HPDE6-E6E7 (cell line): ENCODE results near the gene FAM229B.
"Not testable (repeated sequence)": the region's sequence is repeated elsewhere in the genome, so short reads cannot be mapped to it uniquely, and the experiment has no call there.

Experiments used
- DNase-seq: peaks from one replicate; pipeline ENCODE4 v3.0.0; 2011; ENCODE audit warnings: missing footprints; ENCODE audit errors: extremely low spot score

The FAM229B gene

DNA sequence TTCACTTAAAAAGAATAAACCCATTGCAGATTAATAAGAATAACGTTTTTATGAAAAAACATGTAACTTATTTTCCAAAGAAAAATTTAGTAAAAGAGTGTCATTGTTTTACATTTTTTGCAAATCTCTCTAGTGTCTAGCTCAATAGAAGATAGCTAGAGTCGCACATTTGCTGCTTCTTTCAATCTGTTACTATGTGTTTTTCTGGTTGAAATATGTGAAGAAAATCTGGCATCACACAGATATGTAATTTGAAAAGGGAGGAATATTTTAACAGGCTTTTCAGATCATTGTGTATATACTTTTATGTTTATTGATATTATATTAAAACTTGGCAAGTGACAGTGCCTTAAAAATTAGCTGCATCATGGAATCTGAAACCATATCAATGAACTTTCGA lies 24.4 kb upstream of the FAM229B start:
- DNase-seq, result no peak

DNA sequence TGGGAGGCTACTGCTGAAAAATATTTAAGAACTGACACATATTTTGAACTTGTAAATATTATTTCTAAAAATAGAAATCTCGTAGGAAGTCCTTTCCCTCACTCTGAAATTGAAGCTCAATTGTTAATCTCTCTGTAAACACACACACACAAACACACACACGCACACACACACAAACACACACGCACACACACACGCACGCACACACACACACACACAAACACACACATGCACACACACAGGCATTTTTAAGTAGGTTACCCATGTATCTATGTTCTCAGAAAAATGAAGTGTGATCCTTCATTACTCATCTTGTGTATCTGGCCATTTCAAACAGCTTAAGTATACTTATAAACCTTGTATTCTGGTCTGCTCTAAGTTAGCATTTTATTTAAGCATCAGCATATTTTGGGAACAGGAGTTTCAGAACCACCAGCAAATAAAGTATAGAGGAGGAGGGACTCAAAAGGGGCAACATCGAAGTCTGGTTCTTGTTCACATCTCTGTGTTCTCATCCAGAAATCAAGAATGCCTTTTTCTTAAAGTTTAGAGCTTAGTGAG lies 21.9 kb upstream of the FAM229B start:
- DNase-seq, result no peak

DNA sequence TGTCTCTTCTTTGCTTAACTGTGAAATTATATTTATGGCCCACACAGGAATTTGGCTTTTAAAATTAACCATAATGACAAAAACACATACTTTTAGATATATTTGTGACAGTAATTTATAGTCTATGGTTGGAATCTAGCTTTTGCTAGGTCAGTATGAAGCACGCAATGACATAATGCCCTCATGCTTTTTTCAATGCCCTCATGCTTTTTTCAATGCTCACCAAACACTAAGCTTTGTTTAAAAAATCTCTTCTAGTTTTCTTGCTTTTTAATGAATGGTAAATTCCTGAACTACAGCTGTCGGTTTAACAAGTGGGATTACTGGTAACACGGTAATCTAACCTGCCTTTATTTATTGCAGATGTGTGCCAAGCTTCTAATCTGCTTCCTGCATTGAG lies 20.8 kb upstream of the FAM229B start:
- no peak for DNase-seq

DNA sequence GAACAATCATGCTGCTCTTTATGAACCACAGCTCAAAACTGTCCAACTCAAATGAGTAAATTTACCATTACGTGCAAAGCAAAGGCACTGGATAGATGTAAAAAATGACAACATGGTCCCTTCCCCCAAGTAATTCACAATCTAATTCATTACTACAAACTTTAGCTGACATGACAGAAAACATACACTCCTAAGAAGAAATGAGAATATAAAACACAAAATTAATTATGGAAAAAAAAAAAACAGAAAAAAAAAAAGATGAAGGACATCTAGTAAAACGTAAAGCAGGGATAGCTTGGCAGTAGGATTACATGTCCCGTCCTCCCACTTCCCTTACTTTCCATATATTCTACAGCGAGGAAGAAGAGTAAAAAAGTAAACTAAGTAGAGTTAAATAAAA lies 5.8 kb upstream of the FAM229B start:
- DNase-seq, result no peak

DNA sequence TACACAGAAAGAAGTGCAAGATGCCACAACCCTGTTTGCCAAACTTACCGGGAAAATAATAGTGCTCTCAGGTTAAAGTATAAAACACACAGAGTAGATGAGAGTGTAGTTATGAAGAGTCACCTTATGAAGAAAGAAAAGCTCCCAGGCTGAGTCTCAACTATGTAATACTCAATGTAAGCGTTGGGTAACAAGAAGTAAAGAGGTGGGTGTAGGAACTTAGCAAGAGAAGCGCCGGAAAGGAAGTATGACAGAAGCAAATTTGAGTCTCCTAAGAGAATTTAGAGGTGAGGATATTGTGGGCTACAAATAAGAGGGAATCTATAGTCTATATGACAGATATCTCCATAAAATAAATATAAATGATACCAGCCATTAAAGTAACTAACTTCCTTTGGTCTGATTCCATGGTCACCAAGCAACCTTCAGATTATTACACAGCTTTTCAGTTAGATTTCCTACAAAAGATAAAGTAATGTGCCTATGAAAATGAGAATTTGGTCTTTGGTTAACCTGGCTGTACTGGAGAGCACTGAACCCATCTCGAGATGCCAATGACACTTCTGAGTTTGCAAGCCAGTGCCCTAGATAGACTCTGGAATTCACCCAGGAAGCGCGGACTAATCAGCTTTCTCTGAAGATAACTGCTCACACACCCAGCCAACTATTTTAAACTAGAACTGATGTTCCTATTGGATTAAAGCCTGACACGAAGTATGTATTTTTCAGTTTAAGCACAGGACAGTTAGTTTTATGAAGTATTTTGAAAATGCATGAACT lies 1.9 kb upstream of the FAM229B start:
- no peak for DNase-seq

DNA sequence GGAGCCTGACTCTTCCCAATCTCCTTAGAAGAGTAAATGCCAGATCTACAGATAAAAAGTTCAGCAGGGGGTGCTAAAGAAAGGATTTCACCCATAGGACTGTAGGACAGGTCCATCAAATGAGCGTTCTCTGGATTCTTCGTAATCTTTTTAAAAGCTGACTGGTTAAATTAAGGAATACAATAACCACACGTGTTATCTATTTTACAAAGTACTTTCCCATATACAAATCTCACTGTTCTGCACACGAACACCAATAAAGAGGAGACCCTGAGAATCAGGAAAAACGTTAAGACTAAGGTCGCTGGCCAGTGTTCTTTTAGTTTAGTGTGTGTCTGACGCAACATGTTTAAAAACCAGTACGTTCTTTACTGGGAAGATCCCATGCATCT lies 651 bp upstream of the FAM229B start:
- peak; percentile 50 for DNase-seq

DNA sequence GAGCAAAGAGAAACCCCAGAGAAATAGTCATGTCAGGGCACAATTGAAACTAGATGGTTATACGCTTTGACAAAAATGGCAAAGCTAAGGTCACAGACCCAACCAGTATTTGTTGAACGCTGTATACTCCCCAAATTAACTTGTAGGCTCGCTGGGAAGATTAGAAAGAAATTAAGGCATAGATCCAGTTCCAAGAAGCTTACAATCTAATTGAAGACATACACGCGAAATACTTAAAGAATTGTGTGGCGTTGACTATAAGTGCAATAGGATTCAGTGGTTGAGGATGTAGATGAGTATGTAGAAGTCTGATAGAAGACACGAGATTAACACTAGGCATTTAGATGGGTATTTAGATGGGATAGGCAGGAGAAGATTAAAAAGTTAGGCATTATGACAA lies 525 bp downstream of the FAM229B start:
- DNase-seq, result no peak

DNA sequence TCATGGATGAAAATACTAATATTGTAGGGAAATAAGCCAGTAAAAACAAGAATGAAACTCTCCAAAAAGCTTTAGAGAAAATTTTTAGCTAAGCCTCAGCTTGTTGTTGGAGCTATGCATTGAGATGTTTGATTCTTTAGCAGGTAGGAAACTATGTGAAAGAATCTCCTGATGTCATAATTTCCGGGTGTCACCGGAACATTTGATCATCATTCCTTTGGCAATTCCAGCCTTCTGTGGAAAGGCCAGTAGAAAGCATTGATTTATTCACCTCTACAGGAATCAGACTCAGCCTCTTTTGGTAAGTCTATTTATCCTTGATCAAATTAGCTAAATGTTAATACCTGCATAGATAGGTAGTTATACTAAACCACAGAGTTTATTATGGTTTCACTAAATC lies 9.5 kb downstream of the FAM229B start:
- no peak for DNase-seq

DNA sequence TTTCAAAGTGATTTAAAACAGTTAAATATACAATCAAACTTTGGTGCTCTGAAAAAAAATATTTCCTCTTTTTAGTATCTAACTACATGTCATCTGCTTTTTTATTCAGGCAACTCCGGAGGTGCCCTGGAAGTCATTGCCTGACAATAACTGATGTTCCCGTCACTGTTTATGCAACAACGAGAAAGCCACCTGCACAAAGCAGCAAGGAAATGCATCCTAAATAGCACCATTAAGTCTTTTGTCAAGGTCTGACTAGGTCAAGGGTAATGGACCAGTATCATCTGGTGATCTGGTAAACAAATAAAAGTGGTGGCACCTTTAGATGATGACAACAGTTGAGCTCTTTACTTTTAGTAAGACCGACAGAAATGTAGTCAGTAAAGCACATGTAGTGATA lies 13.2 kb downstream of the FAM229B start:
- no peak for DNase-seq

DNA sequence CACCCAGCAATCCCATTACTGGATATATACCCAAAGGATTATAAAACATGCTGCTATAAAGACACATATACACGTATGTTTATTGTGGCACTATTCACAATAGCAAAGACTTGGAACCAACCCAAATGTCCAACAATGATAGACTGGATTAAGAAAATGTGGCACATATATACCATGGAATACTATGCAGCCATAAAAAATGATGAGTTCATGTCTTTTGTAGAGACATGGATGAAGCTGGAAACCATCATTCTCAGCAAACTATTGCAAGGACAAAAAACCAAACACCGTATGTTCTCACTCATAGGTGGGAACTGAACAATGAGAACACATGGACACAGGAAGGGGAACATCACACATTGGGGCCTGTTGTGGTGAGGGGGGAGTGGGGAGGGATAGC lies 18.6 kb downstream of the FAM229B start:
- not testable (repeated sequence) for DNase-seq

DNA sequence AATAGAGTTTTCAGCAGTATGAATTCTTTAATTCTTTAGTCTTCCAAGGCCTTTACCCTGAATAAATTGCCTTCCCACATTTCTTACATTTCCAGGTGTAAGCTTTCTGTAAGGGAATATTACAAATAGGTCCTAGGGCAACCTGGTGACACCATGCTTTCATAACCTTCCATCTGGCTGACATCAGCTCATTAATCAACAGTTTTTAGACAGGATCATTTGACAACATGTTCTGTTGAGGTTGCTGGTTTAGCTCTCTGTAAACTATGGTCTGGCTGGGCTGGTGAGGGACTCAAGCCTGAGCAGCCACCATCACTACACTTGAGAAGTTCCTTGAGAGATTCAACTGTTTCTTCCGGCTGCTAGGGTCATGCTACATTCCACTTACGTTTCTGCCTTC lies 19.2 kb downstream of the FAM229B start:
- no peak for DNase-seq

DNA sequence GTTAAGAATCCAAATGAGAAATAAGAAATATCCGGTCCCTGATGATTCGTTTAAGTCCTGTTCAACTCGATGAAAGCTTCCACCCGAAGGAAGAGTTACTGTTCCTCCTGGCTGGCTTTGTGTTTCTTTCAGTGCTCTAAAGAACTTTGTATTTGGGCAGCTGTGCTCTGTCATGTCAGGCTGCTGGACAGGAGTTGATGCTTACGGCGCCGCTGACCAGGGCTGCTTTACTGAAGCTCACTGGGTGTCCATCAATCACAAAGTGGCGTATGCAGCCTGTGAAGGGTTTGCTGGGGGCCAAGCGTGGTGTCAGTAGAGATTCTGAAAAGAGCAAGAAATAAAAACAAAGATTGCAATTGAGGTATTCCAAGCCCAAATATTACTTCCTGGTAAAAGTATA lies 21.9 kb downstream of the FAM229B start:
- DNase-seq, result no peak

DNA sequence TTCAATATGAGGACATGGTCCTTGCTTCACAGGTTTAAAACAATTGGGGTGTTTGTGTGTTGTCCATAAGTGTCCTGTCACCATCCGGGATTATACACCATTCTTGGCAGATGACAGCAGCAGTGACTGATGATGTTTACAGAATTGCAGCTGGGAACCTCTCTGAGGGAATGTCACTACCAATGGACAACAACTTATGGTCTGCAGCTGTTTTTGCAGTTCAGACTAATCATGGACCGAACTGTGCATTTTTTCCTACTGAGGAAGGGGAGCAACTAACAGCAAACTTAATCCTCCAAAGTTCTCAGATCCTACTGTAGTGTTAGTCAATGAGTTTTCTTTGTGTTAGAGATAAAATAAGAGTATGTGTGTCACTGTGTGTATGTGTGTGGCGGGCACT lies 26.0 kb downstream of the FAM229B start:
- no peak for DNase-seq

DNA sequence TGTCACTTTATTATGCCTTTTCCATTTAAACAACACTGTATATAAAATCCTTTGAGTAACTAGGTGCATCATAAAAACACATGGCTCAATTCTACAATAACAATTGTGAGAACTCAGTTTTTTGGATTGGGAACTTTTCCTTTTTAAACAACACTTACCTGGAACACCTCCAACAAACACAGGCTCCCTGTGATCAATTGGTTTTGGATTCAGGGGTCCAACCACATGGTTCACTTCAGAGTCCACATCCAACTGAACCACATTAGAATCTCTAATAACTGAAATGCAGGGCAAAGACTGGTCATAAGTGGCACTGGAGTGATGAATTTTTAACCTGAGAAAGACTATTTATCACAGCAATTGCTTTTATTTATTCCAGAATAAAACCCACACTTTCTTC lies 26.5 kb downstream of the FAM229B start:
- no peak for DNase-seq

DNA sequence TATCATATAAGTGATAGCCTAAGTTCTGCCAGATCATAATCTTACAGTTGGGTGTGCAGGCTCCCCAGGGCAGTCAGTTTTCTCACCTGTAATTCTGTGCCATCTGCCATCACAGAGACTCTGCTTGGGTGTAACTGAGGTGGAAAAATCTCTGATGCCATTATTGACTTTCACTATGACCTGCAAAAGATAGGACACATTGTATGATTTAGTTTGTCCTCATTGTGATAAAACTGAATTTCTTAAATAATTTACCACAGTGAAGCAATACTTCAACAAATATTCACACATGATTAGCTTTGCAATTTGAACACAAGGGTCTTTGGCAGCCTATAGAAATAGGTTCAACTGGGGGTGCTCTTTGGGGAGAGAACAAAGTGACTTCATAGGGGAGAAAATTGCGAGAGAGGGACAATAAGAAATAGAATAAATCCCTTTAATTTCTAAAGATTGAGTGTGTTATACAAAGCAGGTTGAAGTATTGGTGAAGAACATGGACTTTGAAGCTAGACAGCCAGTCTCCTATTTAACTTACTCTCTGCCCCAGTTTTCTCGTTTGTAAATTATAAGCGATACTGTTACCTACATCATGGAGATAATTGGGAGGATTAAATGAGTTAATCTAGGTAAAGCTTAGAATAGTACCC lies 27.3 kb downstream of the FAM229B start:
- no peak for DNase-seq

DNA sequence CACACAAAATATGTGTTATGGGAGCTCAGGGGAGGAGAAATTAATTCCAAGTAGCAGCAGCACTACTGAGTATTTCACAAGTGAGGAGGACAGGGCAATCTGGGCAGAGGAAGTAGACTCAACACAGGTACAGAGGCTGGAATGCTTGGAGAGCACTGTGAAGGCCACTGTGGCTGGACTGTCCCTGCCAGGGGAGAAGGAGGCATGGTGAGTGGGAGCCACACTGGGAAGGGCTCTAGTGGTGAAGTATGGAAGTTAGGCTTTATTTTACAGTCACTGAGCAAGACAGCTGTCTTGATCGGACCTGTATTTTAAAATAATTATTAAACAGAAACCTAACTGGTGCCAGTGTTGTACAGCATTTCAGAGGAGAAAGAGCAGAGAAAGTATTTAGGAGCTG lies 28.8 kb downstream of the FAM229B start:
- no peak for DNase-seq

DNA sequence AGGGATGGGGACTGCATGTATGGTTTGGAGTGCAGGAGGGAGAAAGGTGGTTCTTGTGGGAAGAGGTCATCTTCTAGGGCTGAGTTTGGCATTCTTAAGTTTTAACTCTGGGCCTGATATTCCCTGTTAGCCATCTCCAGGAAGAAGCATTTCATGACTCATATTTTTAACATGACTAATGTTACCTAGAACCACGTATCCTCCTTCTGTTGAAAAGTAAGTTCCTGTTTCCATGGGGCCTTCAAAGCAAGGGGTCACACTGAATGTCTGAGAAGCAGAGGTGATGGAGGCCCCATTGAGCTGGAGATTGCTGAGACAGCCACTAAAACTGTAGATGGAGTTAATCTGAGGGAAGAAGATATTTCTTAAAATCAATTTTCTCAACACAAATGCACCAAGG lies 30.2 kb downstream of the FAM229B start:
- DNase-seq, result peak; percentile 65

DNA sequence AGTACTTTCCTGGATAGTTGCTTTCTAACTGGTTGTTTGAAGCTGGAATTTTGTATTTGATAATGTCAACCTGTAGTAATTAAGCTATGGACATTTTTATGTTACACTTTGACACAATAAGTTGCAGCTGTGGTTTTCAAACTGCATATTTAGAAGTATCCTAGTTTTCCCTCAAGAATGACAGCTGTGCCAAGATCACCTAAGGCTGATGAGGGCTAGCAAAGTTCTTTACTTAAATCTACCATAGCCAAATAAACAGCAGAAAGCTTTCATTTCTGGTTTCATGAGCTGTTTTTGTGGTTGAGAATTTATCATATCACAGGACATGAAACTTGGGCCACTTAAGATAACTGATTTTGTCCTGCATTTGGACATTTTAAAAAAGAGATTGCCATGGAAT lies 30.6 kb downstream of the FAM229B start:
- no peak for DNase-seq

DNA sequence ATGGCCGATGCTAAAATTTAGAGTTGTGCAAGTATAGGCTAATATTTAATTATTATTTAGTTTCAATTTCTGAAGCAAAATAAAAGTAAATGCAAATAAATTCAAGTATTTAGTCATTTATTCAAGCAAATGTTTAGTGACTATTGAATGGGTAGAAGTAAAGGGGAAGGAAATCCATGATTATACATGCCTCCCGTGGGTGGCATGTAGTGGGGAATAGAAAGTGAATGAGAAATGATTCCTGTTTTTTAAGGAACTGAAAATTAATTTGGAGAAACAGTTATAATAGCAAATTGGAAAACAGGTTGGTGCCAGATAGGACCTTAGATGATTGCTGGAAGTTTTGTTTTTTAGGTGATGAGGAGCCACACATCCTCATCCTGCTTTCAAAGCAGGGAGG lies 35.4 kb downstream of the FAM229B start:
- DNase-seq, result no peak

DNA sequence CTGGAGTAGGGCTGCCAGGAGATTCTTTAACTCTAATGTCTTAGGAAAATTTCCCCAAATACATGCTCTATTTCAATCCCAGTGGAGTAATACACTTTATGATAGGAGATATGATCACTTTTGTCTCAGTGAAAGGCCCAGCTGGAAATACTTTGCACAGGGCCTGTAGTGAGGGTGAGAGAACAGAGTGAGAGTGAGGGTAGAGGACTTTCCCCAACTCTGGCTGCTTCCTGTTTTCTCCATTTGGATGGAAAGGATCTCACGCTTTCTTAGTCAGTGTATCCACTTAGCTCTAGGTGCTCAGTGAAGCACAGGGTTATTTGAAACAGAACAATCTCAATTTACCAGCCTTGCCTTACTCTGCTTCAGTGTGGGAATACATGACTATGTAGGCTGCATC lies 36.6 kb downstream of the FAM229B start:
- no peak for DNase-seq

DNA sequence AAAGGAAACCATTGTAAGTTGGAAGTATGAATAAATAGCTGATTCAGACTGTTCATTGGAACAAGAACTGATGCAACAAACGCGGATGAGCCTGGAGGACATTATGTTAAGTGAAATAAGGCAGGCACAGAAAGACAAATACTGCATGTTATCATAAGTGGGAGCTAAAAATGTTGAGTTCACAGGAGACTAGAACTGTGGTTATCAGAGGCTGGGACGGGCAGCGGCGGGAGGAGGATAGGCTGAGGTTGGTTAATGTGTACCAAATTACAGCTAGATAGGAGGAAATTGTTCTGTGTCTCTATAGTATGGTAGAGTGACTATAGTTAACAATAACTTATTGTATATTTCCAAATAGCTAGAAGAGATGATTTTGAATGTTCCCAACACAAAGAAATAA lies 40.8 kb downstream of the FAM229B start:
- no peak for DNase-seq

DNA sequence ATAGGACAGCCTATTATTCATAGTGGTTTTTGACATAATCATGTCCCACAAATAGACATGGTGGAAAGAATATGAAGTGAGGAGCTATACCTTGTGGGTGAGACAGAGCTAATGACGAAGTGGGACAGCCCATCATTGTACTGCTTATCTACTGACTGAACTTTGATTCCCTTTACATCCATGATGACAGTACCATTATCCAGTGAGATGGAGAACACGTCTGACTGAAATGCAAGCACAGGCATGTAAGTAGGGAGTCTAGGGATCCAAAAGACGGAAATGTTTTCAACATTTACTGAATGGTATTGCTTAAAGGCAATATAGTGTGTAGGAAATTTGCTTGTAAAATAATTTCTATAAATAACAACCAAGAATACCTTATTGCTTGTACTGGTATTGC lies 43.5 kb downstream of the FAM229B start:
- DNase-seq, result peak; percentile 20

DNA sequence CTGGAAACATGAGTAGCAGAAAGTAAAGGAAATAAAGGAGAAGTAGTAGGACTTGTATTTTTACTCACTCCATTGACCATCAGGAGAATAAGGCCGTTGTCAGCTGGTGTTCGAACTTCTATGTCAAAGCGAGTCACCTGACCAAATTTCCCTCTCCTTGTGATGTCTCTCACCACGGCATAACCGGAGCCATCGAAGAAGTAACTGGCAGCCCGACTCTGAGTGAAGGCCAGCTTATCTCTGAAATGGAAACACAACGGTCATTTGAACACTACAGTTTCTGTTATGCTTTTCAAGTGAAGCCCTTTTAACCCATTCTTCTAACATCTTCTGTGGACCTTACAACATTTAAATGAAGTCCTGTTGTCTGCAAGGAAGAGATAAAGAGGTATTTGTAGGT lies 51.7 kb downstream of the FAM229B start:
- no peak for DNase-seq
